HG03575 (cell line): ENCODE data around the gene PRDM8.

Source experiments
- ATAC-seq: cut with Tn5 transposase; IDR thresholded peaks from one replicate; pipeline ENCODE4 v1.9.1; 2021; ENCODE audit not compliant: unreplicated experiment, insufficient number of reproducible peaks, low FRiP score; ENCODE audit errors: extremely low read depth

PRDM8 gene

DNA sequence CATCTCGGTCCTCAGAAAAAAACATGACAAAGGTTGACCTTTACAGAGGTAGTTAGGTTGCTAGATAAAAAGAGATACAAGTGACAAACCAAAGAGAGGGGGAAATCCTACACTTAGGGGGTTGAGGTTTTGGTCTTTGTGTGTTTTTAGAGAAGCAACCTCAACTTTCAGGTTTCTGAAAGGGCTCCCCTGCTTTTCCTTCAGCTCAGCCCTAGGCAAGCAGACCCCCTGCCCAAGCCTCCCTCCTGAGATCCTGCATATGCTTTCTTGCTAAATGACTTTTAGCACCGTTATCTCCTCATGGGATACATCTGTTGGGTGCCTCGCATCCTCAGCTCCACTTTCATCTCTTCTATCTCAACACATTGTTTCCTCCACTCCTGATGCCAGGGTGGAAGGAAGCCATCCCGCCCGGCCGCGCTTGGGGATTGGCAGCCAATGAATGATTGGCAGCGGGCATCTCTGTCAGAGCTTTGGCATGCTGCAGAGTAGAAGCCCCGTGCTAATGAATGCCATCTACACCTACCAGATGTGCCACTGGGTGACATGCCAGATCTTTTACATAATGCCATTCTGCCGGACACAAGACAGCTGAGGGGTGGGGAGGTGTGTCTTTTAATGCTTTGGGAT is 15.0 kb upstream of the PRDM8 start:
- no peak for ATAC-seq

- ATAC-seq, result peak; percentile 14
Observed at GRCh38 chr4:80183250-80184052, 13.9 kb upstream of the PRDM8 start.

DNA sequence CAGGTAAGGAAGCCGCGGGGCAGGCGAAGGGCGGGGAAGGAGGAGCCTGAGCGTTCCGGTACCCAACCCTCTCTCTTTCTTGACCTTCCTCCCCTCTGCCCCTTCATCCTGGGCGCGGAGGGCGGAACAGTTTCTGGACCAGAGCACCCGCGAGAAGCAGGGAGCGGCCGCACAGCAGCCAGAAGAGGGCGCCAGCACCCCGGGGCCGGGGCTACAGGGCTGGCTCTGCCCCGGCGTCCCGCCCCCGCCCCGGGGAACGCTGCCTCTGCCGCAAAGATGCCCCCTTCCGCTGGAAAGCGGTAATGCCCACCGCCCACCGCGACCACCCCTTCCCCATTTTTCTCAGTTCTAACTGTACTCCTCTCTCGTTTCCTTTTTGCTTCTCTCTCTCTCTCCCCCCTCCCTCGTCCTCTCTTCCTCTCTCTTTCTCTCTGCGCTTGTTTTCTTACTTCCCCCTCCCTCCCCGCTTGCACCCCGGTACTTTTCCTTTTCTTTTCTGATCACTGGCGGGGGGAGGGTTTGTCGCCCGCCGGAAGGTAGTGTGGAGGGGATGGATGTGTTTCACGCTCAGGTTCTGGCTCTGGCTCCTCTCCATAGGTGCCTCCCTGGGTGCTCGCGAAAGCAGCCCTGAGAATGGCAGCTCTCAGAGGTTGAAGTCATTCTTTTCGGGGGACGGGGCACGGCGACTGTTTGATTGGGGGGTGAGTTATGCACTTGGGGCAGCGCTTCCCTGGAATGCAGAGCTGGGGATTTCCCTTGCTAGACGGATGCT is 13.1 kb upstream of the PRDM8 start:
- peak; percentile 51 for ATAC-seq

DNA sequence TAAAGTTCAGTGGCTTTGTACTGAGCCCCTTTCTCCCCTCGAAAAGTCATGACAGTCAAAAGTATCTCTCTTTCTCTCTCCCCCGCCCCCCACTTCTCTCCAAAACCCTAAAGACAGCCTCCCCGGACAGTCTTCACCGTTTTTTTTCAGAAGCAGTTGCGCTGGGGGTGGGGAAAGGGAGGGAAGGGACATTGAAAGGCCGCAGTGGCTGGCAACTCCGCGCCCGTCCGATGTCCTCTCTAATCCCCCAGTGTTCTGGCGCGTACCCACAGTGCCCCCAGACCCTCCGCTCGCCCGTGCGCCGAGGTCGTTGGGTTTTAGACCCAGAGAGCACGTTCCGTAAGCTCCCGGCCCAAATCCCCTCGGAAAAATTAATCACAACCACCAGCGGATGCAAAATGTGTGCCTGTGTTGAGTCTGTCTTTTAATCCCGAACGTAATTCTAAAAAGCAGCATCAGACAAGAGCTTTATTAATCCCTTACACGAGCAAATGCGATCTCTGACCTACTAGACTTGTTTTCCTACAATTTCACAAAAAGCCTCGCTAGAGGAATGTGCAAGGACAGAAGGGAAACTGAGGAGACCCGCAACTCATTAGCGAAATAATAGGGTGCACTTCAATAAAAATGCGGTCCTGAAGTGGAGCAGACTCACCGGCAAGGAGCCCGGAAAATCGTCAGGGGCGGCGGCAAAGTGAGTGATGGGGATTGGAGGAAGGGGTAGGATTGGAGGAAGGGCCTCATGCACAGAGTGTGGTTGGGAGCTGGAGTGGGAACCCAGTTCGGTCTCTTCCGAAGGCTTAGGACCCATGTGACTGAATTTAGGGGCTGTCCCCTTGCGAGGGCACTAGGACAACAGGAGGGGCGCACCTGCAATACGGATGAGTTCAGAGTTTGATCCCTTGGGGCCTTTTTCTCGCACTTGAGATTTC is 12.2 kb upstream of the PRDM8 start:
- ATAC-seq, result no peak

DNA sequence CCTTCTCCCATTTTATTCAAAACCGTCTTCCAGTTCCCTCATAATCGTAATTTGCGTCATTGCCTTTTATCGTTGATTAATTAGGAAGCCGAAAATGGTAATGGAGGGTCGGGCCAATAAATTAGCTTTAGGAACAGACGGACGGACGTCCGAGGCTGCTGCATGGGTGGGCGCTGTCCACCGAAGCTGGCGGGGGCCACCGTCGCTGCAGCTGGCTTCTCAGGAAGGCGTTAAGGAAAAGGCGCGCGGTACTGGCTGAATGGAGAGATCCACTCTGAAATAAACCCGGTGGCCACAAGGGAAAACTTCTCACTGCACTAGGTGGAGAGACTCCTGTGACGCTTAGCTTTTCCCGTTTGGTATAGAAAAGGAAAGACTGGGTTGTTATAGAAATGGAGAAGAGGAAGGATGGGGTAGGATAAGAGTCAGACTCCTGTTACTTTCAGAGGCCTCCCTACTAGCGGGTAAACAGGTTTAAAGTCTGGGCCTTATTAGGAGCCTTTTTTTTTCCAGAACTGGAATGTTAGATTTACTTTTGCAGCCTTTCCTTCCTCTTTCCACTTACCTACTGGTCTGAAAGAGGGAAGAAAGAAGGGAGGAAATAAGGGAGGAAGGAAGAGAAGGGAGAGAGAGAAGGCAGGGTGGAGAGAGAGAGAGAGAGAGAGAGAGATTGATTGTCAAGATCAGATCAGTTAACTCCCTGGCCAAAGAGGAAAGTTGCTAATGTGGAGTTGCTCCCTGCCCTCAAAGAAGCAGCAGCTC is 11.3 kb upstream of the PRDM8 start:
- ATAC-seq, result no peak

DNA sequence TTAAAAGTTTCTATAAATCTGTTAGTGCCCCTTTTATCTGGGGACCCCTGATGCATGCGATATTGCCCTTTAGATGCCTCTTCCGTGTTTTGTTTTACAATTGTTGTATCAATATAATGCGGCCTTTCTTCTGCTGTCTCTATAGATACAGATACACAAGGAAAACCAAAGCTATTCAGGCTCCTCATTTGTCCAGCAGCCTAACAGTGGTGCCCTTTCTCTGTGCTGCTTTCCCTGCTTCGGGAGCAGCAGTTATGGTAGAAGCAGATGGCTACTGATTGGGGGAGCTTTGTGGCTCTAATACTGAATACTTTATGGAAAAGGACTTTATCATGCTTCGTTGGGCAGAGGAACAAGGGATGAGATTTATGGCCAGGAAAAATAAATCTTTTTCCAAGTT is 10.6 kb upstream of the PRDM8 start:
- ATAC-seq, result no peak

GRCh38 chr4:80187677-80188076 is 9.6 kb upstream of the PRDM8 start:
- ATAC-seq, result no peak

- no peak for ATAC-seq
Observed at GRCh38 chr4:80188457-80188800, 8.9 kb upstream of the PRDM8 start.

DNA sequence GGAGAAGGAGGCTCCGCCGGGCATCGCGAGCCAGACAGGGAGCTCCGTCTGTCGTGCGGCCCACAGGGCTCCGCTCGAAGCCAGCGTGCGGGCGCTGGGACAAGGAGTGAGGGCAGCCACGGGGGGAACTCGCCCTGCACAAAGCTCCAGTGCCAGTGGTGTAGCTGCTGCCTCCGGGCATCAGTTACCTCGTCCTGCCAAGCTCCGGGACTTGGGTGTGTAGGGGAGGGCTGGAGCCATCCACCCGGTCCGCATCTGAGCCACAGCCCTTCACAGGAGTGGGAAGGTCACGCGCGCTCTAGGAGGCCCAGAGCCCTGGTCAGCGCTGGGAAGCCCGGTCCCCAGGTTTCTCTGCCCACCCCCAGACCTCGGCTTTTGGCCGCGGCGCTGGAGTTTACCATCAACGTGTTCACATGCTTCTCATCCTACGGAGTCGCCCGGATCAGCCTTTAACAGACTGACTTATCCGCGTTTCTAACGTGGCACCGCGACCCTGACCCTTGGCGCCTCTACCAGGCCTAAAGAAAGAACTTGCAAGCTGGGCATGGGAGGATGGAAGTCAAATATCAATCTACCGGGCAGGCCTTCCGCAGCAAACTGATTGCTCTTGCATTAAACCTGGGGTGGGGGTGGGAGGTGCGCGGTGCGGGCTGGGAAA is 8.4 kb upstream of the PRDM8 start:
- no peak for ATAC-seq

DNA sequence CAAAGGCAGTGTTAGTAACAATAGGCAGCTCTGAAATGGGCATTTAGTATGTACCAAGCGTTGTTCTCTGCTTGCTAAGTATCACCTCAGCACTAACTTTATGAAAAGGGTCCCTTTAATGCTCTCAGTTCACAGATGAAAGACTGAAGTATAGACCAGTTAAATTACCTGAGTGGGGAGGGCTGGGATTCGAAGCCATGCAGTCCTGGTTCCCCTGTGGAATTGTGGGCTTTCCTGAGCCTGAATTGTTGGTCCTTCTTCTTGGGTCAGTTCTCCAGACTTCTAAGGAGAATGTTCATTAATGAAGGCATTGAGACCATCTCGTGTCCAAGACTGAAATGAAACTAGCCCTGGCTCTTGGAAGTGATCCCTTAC is 7.7 kb upstream of the PRDM8 start:
- no peak for ATAC-seq

GRCh38 chr4:80189956-80190677 is 7.2 kb upstream of the PRDM8 start:
- ATAC-seq, result no peak

DNA sequence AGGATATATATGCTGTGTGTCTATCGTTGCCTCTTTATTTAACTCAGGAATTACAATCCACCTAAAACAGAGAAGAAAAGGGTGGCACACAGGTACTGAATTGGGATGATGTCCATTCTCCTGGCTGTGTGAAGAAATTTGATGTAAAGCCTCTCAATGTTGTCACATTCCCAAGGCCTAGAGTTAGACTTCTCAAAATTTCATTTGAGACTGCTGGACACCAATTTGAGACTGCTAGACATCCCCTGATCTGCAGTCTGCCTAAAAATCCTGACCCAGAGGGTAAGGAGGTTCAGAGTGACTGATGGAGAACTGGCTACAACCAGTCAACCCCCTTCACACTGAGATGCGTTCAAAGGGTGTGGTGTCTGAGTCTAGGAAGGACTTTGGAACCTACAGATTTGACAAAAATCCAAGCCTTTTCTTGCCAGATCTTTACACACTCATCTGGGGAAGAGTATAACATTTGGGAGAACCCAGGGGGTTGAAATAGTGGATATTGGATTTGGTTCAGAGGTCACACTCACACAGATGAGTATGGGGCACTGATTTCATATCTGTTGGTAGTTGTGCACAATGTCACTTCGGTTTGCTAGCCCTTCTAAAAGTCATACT is 4.9 kb upstream of the PRDM8 start:
- ATAC-seq, result no peak

- ATAC-seq, result no peak
Observed at GRCh38 chr4:80192937-80193336, 4.4 kb upstream of the PRDM8 start.

- ATAC-seq, result no peak
Observed at GRCh38 chr4:80195441-80196140, 1.7 kb upstream of the PRDM8 start.

- no peak for ATAC-seq
Observed at GRCh38 chr4:80196259-80196921, 913 bp upstream of the PRDM8 start.
